Activated B cell treated with CpG ODN at 0.5 μM for 24 hours (primary cell): ENCODE measurements around the gene CASTOR2. TPM values are rescaled to one million over a fixed set of nuclear protein-coding genes. Genes with fewer than 3 reads are reported as not detected.
"Not testable (repeated sequence)": the region's sequence is repeated elsewhere in the genome, so short reads cannot be mapped to it uniquely, and the experiment has no call there.

Experiments used
- ATAC-seq: fragments of 200-7000 bp; cut with Tn5 transposase; one replicate; pipeline ENCODE4 v1.10.0; 2021; ENCODE audit warnings: low read depth, mild to moderate bottlenecking, moderate library complexity
- CTCF ChIA-PET: fragments of 350-600 bp; sonication (Branson Sonifier 250); formaldehyde crosslinking; loops from one replicate; lab custom pipeline; 2021; ENCODE audit warnings: antibody characterized with exemption; lab: Charles Lee
- POLR2A ChIA-PET: fragments of 350-600 bp; sonication (Branson Sonifier 250); formaldehyde crosslinking; loops from one replicate; lab custom pipeline; 2021; ENCODE audit warnings: antibody characterized with exemption; lab: Charles Lee
- DNase-seq: peaks from one replicate; pipeline ENCODE4 v3.0.0; 2022
- H3K27ac Mint-ChIP-seq: one replicate; pipeline ENCODE4 v1.8.0; 2020; ENCODE audit warnings: mixed read lengths
- H3K27me3 Mint-ChIP-seq: one replicate; pipeline ENCODE4 v1.8.0; 2021; ENCODE audit warnings: mixed read lengths
- H3K36me3 Mint-ChIP-seq: one replicate; pipeline ENCODE4 v1.8.0; 2021; ENCODE audit warnings: low read depth, mixed read lengths
- H3K4me1 Mint-ChIP-seq: one replicate; pipeline ENCODE4 v1.8.0; 2021; ENCODE audit warnings: mixed read lengths
- H3K4me3 Mint-ChIP-seq: one replicate; pipeline ENCODE4 v1.8.0; 2020; ENCODE audit warnings: mild to moderate bottlenecking, mixed read lengths
- H3K9me3 Mint-ChIP-seq: one replicate; pipeline ENCODE4 v1.8.0; 2020; ENCODE audit warnings: mixed read lengths
- intact Hi-C: fragments of 100-400 bp; cut with micrococcal nuclease; formaldehyde crosslinking; loops from one replicate; pipeline ENCODE4 v1.15.1; 2024
- total RNA-seq: library from RNA; stranded (reverse); gene quantifications from 2 replicates; pipeline ENCODE4 v1.2.3, GENCODE V29; 2022
- TF ChIP-seq, protein P1 (sequence below): fragments of 200-600 bp; IDR thresholded peaks from one replicate; pipeline ENCODE4 v1.8.0; 2022; ENCODE audit warnings: antibody characterized with exemption, mild to moderate bottlenecking

CASTOR2 gene
- total RNA-seq, 1 donor from 2014 or later, result 0.73 TPM

- Mint-ChIP-seq H3K4me1 (no peaks in the 10 kb centered on the region), H3K36me3 (peaks cover 75% of the 10 kb centered on the region), H3K9me3 (no peaks in the 10 kb centered on the region), H3K27me3 (no peaks in the 10 kb centered on the region), H3K27ac (no peak overlapping the region), H3K4me3 (no peak overlapping the region)
- no peak for ATAC-seq
- intact Hi-C loops, result no loop called here
- CTCF ChIA-PET, result no interaction called here
- POLR2A ChIA-PET, result no interaction called here
- TF ChIP-seq, protein P1, sequence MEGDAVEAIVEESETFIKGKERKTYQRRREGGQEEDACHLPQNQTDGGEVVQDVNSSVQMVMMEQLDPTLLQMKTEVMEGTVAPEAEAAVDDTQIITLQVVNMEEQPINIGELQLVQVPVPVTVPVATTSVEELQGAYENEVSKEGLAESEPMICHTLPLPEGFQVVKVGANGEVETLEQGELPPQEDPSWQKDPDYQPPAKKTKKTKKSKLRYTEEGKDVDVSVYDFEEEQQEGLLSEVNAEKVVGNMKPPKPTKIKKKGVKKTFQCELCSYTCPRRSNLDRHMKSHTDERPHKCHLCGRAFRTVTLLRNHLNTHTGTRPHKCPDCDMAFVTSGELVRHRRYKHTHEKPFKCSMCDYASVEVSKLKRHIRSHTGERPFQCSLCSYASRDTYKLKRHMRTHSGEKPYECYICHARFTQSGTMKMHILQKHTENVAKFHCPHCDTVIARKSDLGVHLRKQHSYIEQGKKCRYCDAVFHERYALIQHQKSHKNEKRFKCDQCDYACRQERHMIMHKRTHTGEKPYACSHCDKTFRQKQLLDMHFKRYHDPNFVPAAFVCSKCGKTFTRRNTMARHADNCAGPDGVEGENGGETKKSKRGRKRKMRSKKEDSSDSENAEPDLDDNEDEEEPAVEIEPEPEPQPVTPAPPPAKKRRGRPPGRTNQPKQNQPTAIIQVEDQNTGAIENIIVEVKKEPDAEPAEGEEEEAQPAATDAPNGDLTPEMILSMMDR, result no peak
- no peak for DNase-seq
Observed at GRCh38 chr7:75066521-75066920, 102.0 kb downstream of the CASTOR2 start.

DNA sequence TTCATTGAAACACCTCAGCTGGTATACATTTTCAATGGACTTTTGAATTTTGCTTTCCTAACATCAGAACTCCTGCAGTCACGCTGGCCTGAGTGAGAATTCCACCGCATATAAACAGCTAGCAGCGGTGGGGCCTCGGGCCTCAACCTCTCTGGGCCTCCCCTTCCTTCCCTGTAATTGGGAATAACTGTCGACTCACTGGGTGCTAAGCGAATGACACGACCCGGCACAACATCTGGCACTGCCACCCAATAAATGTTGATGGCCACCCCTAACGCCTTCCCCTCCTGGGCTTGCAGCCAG is 108.4 kb downstream of the CASTOR2 start:
- H3K9me3 Mint-ChIP-seq, result no peaks in the 10 kb centered on the region
- ATAC-seq, result no peak
- intact Hi-C loops, result loop anchor here (5.0 to 10.0 kb wide), 3 partner anchors 454 to 689 kb away; partner anchors contain the start of gene HIP1
- no peak for DNase-seq
- ChIA-PET POLR2A (interaction anchor here (0.5 to 1.2 kb wide), 5 partner anchors 567 to 975 kb away, joined by 3 to 6 read pairs (median 5); partner anchors contain the start of genes MDH2 and STYXL1), CTCF (no interaction called here)
- peak overlapping the region; percentile 96 for H3K27ac Mint-ChIP-seq
- H3K36me3 Mint-ChIP-seq, result peaks cover 32% of the 10 kb centered on the region
- H3K27me3 Mint-ChIP-seq, result no peaks in the 10 kb centered on the region
- TF ChIP-seq, protein P1, result no peak
- peaks cover 13% of the 10 kb centered on the region for H3K4me1 Mint-ChIP-seq
- peak overlapping the region; percentile 96 for H3K4me3 Mint-ChIP-seq

DNA sequence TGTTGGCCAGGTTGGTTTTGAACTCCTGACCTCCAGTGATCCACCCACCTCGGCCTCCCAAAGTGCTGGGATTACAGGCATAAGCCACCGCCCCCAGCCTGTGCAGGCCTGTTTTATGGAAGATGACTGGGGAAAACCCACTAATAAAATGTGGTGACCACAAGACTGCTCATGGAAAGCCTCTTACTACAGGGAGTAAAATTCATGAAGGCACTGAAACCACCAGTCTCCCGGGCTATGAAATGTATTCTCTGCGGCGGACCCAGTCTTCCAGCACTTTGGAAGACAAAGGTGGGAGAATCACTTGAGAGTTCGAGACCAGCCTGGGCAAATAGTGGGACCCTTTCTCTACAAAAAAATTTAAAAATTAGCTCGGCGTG is 109.7 kb downstream of the CASTOR2 start:
- ATAC-seq, CTCF ChIA-PET, DNase-seq, H3K9me3 Mint-ChIP-seq, H3K27me3 Mint-ChIP-seq, POLR2A ChIA-PET: not testable (repeated sequence)
- H3K4me3 Mint-ChIP-seq, result peak overlapping the region; percentile 96
- peaks cover 13% of the 10 kb centered on the region for H3K4me1 Mint-ChIP-seq
- H3K36me3 Mint-ChIP-seq, result peaks cover 23% of the 10 kb centered on the region
- peak overlapping the region; percentile 93 for H3K27ac Mint-ChIP-seq
- intact Hi-C loops, result loop anchor here (5.0 to 10.0 kb wide), 3 partner anchors 453 to 688 kb away; partner anchors contain the start of gene HIP1

Other genes starting within 250 kb of the CASTOR2 start
- 106 and 121 TPM in 2 replicates for gene NCF1, start 190.7 kb upstream of the CASTOR2 start, total RNA-seq
- 38.2 and 41.6 TPM in 2 replicates for gene GTF2IRD2, start 113.1 kb upstream of the CASTOR2 start, total RNA-seq
- 43.4 and 43.6 TPM in 2 replicates for gene RCC1L, start 109.1 kb downstream of the CASTOR2 start, total RNA-seq
- gene GTF2IRD2B, start 127.9 kb downstream of the CASTOR2 start, total RNA-seq, result 58.9 and 78.0 TPM in 2 replicates